ENCODE results near the gene OLFM2.
"Not testable (repeated sequence)": the region's sequence is repeated elsewhere in the genome, so short reads cannot be mapped to it uniquely, and the experiment has no call there.

The OLFM2 gene

GRCh38 chr19:9857920-9858746, 78.2 kb downstream of the OLFM2 start:
- DNase-seq, result no peak

- no peak for DNase-seq
Observed at GRCh38 chr19:9857076-9857721, 79.1 kb downstream of the OLFM2 start.

DNA sequence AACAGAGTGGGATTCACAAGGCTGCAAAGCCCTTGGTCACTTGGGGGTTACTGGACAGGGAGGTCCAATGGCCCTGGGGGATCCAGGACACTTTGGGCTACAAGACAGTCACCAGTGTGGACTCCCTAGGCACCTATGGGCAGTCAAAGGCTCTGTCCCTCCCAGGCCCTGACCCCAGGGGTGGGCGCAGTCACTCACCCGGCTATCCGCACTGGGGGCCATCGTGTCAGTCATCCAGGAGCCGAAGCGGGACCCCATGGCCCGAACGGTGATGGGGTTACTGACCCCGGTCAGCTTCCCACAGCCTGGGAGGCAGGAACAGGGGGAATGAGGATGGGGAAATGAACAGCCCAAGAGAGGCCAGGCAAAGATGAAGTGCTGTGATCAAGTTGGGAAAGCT, 79.7 kb downstream of the OLFM2 start:
- no peak for DNase-seq

- no peak for DNase-seq
Observed at GRCh38 chr19:9854282-9854846, 82.0 kb downstream of the OLFM2 start.

- no peak for DNase-seq
Observed at GRCh38 chr19:9850235-9850959, 85.9 kb downstream of the OLFM2 start.

DNA sequence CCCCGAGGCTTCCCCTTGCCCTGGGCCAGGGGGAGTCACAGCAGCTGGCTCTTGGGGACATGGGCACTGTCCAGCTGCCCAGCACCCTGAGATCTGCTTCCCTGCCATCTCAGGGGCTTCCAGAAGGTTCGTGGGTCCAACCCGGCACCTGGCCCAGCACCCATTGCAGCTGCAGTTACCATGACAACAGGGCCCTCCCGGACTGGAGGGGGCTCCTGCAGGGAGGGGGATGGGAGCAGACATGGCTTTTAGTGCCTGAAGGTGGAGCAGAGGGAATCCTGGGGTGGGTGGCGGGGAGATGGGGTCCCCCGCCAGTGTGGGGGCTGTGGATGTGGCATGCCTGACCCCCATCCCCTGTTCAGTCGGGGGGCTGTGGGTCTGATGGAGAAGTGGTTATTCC, 86.5 kb downstream of the OLFM2 start:
- DNase-seq, result no peak

DNA sequence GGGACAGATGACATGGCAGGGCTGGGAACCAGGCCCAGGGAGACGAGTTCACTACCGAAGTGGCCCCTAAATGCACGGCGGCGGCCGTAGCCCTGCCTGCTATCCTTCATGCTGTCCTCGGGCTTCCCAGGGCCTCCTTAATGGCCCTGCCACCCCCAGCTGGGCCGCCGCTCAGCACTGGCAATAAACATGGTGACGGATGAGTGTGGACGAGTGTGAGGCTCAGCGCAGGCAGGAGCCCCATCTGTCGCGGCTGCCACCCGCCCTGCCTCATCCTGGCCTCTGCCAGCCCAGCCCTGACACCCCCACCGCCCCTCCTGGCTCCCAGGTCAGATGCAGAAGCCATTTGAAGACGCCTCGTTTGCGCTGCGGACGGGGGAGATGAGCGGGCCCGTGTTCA, 87.6 kb downstream of the OLFM2 start:
- no peak for DNase-seq

DNA sequence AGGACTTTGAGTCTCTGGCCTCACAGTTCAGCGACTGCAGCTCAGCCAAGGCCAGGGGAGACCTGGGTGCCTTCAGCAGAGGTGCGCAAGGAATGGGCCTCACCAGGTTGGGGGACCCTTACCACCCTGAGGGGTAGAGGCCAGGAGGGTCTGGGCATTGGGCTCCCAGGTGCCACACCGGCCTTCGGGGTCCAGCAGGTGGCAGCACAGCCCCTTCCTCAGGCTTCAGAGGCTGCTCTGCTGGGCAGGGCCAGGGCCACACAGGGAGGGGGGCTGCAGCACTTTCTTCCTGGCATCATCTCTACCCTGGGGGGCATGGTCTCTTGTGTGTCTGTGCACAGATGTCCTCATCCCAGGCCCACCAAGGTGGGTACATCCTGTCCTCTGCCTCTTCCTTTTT, 88.3 kb downstream of the OLFM2 start:
- no peak for DNase-seq

- no peak for DNase-seq
Observed at GRCh38 chr19:9847087-9847671, 89.1 kb downstream of the OLFM2 start.

GRCh38 chr19:9843626-9844273, 92.6 kb downstream of the OLFM2 start:
- not testable (repeated sequence) for DNase-seq

GRCh38 chr19:9842834-9843625, 93.3 kb downstream of the OLFM2 start:
- no peak for DNase-seq

- DNase-seq, result no peak
Observed at GRCh38 chr19:9839415-9839814, 96.9 kb downstream of the OLFM2 start.

DNA sequence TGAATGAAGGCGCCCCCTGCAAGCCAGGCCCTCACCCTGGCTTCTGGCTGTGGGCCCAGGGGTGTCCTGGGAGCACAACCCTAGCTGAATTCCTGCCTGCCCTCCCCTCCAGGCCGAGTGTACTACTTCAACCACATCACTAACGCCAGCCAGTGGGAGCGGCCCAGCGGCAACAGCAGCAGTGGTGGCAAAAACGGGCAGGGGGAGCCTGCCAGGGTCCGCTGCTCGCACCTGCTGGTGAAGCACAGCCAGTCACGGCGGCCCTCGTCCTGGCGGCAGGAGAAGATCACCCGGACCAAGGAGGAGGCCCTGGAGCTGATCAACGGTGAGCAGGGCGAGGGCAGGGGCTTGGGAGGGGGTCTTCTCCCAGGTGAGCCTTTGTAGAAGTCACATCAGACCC, 98.0 kb downstream of the OLFM2 start:
- no peak for DNase-seq

DNA sequence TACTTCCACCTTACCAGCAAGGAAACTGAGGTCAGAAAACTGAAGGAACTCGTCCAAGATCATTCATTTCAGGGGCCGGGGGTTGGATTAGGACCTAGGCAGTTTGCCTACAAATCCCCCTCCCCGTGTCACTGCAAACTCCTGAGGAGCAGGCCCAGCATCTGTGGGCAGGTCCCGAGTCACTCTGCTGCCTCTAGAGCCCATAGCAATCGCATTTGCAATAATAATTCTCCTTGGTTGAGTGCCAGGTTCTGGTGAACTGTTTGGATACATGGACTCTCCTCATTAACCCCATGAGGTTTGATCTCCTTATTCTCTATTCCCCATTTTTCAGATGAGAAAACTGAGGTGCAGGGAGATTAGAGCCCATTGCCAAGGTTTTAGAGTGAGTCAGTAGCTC, 100.3 kb downstream of the OLFM2 start:
- no peak for DNase-seq

GRCh38 chr19:9835507-9835949, 100.8 kb downstream of the OLFM2 start:
- no peak for DNase-seq

- peak; percentile 98 for DNase-seq
Observed at GRCh38 chr19:9834726-9835506, 101.4 kb downstream of the OLFM2 start, which contains the start of gene PIN1. PIN1 (plus strand) TSS chr19:9835318; CDS start chr19:9835345, 27 bp downstream.

DNA sequence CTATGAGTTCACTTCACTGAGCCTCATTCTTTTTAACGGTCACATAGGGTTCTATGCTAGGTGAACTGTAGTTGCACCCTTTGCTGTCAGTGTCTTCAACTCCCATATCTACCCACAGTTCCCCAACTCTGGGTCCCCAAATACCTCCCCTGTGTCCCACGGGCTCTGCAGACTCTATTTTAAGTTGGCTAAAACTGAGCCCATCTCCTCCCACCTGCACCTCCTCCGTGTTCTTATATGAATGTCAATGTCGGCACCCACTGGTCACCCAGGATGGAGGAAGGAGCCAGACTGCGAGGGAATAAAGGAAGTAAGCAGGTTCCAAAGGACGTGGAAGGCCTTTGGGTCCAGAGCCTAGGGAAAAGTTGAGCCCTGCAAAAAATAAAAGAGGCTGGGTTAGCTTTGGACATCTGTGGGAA, 102.0 kb downstream of the OLFM2 start:
- no peak for DNase-seq

DNA sequence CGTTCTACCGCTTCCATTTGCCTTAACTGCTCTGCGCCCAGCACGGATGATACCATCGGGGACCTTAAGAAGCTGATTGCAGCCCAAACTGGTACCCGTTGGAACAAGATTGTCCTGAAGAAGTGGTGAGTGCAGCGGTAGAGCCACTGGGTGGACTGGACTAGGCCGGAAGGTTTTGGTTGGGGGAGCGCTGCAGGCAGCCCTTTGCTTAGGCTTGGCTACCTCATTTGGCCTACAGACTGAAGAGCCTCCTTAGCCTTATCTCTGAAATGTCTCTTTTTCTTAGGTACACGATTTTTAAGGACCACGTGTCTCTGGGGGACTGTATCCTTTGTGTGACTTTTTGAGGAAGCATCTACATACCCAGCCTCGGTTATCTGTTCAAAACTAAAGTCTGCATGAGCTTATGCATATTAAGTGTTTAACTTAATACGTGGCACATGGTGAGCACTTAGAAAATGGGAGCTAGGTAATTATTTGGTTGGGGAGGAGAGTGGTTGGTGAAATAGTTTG, 107.7 kb downstream of the OLFM2 start:
- DNase-seq, result no peak

DNA sequence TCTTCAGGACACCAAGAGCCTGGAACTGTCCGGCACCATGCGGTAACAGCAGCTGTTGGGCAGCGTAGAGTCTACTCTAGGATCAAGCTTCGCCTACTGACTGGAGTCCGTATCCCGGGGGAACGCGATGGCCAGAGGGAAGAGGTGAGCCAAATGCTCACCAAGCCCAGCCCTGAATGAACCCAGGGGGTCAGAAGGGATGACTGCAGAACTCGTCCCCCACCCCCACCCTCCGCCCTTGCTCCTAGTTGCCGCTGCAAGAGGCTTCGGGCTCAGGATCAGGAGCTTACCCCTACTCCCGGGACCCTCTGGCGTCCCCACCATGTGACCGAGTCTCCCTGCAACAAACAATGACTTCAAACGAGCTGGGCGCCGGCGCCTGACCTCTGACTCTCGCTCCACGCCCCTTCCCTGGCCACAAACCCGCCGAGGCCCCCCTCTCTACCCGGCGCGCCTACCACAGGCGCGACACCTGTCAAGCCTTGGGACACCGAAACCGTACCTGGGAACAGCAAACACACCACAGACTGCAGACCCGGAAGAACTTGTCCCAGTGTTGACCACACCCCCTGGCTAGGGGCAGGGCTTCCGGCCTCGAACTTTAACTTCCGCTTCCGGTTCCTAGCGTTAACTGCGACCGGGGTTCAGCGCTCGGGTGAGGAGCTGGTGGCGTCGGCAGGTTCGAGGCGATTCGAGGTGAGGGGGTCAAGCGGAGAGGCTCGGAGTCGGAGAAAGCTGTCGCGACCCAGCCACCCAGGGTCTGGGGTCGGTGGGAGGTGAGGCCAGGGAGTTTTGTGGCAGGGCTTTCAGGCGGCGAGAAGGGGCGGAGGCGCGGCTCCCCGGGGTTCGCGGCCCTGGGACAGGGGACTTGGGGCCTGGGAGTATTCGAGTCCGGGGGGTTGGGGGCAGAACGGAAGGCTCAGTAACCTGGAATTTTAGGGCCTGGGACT, 108.8 kb downstream of the OLFM2 start, which contains the start of gene UBL5:
TSS of gene UBL5 (plus strand) at position 630 of the 950 bp plus-strand sequence. CDS start 420 bp downstream, outside the sequence.
- DNase-seq, result peak; percentile 87
